ENCODE results near the gene ATXN7L1.

Gene ATXN7L1

DNA sequence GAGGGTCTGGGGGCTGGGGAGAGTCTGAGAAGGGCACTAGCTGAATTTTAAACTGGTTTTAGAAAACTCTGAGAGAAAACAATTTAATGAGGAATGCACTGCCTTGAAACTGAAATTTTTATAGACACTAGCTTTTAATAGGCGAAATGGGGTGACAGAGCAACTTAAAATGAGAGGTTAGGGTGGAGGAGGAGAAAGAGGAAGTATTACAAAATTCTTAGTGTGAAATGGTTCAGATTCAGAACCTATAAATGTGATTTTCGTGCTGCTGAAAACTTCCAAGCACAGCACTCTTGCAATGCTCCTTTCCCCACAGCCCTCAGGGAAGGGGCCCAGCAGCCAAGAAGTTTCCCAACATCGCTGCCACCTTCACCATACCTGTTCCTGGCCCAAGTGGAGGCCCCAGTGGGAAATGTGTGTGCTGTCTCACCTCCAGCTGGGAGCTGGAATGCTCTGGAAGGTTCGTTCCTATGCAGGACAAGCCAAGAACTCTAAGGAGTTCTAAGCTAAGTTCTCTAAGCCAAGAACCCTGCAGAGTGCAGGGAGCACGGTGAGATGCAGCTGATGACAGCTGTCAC, 60.0 kb downstream of the ATXN7L1 start:
- DNase-seq (ENCODE audit: low spot score) = no peak
- H3K27ac ChIP-seq = no peak overlapping the region
- TF ChIP-seq, protein P1, sequence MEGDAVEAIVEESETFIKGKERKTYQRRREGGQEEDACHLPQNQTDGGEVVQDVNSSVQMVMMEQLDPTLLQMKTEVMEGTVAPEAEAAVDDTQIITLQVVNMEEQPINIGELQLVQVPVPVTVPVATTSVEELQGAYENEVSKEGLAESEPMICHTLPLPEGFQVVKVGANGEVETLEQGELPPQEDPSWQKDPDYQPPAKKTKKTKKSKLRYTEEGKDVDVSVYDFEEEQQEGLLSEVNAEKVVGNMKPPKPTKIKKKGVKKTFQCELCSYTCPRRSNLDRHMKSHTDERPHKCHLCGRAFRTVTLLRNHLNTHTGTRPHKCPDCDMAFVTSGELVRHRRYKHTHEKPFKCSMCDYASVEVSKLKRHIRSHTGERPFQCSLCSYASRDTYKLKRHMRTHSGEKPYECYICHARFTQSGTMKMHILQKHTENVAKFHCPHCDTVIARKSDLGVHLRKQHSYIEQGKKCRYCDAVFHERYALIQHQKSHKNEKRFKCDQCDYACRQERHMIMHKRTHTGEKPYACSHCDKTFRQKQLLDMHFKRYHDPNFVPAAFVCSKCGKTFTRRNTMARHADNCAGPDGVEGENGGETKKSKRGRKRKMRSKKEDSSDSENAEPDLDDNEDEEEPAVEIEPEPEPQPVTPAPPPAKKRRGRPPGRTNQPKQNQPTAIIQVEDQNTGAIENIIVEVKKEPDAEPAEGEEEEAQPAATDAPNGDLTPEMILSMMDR (conservative IDR thresholded peaks at IDR 0.05; ENCODE audit: low read depth) = no peak
- ChIA-PET CTCF (no interaction called here), POLR2A (ENCODE audit: low non-redundant PET) (no interaction called here)

GRCh38 chr7:105815576-105815975, 60.8 kb downstream of the ATXN7L1 start:
- H3K27ac ChIP-seq = no peak overlapping the region
- ChIA-PET POLR2A (ENCODE audit: low non-redundant PET) (no interaction called here), CTCF (interaction anchor here (0.6 to 0.7 kb wide), 2 partner anchors 18 to 1136 kb away, joined by 3 to 4 read pairs; no protein-coding TSS in a partner anchor)
- no peak for DNase-seq (ENCODE audit: low spot score)
- TF ChIP-seq, protein P1 (conservative IDR thresholded peaks at IDR 0.05; ENCODE audit: low read depth) = no peak

DNA sequence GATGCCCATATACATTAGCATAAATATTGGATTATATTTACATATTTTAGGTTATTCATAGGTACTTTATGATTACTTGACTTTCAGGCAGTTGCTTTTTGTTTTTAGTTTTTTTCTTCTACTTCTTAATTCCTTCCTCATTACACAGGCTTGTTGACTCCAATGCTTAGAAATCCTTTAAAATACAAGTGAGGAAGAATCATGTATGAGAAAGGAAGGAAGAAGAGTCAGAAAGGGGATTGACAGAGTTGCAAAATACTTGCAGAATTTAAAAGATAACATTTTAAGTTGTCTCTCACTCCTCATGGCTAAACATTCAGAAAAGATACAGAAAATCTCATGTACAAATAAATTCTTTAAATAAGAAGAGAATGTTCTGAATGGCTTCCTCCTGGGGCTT, 61.9 kb downstream of the ATXN7L1 start:
- no peak overlapping the region for H3K27ac ChIP-seq
- ChIA-PET CTCF (no interaction called here), POLR2A (ENCODE audit: low non-redundant PET) (no interaction called here)
- TF ChIP-seq, protein P1 (conservative IDR thresholded peaks at IDR 0.05; ENCODE audit: low read depth) = no peak
- DNase-seq (ENCODE audit: low spot score) = no peak

- DNase-seq (ENCODE audit: low spot score) = no peak
- H3K27ac ChIP-seq = no peak overlapping the region
- TF ChIP-seq, protein P1 (conservative IDR thresholded peaks at IDR 0.05; ENCODE audit: low read depth) = no peak
- CTCF ChIA-PET = no interaction called here
- POLR2A ChIA-PET (ENCODE audit: low non-redundant PET) = no interaction called here
Measured at GRCh38 chr7:105811189-105811847, 65.1 kb downstream of the ATXN7L1 start.

DNA sequence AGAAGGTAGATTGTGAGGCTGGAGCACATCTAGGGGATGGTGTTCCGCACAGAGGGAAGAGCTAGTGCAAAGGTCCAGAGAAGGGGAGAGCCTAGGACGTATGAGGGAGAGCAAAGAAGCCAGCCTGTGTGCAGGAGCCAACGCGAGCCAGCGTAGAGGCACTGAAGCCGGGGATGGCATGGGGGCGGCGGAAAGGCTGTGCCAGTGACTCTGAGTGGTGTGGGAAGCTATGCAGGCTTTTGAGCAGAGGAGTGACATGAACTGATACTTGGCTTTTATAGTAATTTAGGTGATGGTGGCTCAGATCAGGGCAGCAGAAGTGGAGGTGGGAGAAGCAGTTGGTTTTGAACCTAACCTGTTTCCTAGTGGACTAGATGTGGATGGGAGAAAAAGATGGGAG, 65.8 kb downstream of the ATXN7L1 start:
- CTCF ChIA-PET = no interaction called here
- TF ChIP-seq, protein P1 (conservative IDR thresholded peaks at IDR 0.05; ENCODE audit: low read depth) = no peak
- POLR2A ChIA-PET (ENCODE audit: low non-redundant PET) = no interaction called here
- no peak overlapping the region for H3K27ac ChIP-seq
- no peak for DNase-seq (ENCODE audit: low spot score)

DNA sequence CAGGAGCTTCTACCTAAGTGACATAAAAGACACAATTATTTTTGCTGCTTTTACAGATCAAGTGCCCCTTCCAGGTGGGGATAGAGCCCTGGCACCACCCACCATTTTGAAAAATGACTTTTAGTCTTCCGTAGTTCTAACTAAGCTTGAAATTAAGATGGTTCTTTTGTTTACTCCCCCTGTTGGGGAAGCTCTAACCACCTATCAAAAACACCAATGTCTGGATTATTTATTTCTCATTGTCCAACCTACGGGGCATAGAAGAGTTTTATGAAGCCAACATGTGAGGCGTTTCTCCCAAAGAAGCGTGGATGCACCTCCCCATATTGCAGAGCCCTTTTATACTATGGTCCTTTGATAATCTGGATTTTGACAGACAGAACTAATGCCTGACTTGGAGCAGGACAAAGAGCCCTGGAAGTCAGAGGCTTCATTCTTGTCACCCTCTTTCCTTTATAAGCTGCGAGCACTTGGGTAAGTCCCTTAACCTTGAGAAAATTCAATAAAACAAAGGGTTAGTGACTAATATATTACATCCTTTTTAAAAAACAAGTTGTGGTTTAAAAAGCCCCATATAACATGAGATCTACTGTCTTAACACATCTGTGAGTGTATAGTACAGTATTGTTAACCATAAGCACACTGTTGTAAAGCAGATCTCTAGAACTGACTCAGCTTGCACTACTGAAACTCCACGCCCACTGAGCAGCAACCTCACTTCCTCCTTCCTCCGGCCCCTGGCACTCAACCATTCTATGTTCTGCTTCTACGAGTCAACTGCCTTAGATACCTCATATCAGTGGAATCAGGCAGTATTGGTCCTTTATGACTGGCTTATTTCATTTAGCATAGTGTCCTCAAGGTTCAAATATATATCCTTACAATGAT, 67.5 kb downstream of the ATXN7L1 start:
- ChIA-PET POLR2A (ENCODE audit: low non-redundant PET) (interaction anchor here (0.7 kb wide), 1 partner anchor 55 kb away, joined by 3 read pairs; no protein-coding TSS in a partner anchor), CTCF (interaction anchor here (0.9 kb wide), 1 partner anchor 152 kb away, joined by 3 read pairs; no protein-coding TSS in a partner anchor)
- no peak overlapping the region for H3K27ac ChIP-seq
- peak; percentile 55 for DNase-seq (ENCODE audit: low spot score)
- TF ChIP-seq, protein P1 (conservative IDR thresholded peaks at IDR 0.05; ENCODE audit: low read depth) = no peak

Data from RWPE1 (cell line).